Stomach (tissue), 4 donors: Measurements from ENCODE around the gene RPS2.

Experiments
- CTCF ChIP-seq, 7 experiments: fragments of 450-650 bp in 4 of 7; fragments of 200-600 bp in 3 of 7; sonication (generic) in 3 of 7; IDR thresholded peaks; one replicate each; pipeline ENCODE4 v1.5.1; 2016 to 2019; ENCODE audit warnings: antibody characterized with exemption in 7 of 7, control low read depth in 2 of 7, mild to moderate bottlenecking in 1 of 7
- POLR2A ChIP-seq, 4 donors: fragments of 450-650 bp; IDR thresholded peaks; one replicate each; pipeline ENCODE4 v1.6.1; 2016; ENCODE audit warnings: antibody characterized with exemption in 4 of 4, control low read depth in 2 of 4, mild to moderate bottlenecking in 1 of 4, moderate library complexity in 1 of 4
- POLR2AphosphoS5 ChIP-seq, 3 donors: sonication (generic); formaldehyde crosslinking; IDR thresholded peaks; one replicate each; pipeline ENCODE4 v1.6.1; 2016; ENCODE audit warnings: antibody characterized with exemption in 3 of 3

DNA sequence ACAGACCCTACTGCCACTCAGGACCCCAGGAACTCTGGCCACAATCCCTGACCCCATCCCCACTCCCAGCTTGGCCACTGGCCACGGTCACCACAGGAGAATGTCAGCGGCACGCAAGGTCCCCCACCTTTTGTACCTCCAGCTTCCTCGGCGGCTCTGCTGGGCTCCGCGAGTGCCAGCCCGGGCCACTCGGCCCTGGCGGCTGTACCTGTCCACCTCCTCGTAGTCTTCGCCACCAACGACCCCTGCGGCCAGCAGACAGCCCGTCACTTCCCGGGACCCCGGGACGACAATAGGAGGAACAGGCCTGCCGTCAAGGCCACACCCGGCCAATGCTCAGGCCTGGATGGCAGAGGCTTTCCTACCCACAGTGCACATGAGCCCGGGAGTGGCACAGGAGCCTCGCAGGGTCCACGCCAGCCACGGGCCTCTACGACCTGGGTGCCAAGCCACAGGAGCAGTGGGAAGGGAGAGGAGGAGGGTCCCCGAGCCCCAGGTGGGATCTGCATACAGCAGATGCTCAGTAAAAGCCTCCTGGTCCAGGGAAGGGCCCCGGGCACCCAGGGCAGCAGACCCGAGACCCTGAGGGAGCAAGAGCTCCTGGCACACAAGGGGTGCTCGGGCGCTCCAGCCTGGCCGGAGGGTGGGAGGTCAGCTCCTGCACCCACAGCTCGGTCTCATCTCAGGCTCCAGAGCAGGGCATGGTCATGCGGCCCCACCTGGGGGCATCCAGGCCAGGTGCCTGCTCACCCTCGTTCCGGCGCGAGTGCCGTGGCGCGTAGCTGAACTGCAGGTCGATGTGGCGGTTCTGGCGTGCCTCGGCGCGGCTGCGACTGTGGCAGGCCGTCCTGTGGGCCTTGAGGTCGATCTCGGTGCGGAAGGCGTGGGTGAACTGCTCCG is 37.1 kb upstream of the RPS2 start:
- no peak for TF ChIP-seq CTCF (IDR thresholded peaks at IDR 0.05)
- no peak for TF ChIP-seq POLR2AphosphoS5 (IDR thresholded peaks at IDR 0.05)
- TF ChIP-seq POLR2A (IDR thresholded peaks at IDR 0.05) = no peak
